Body of pancreas (tissue), 4 donors: ENCODE results near the gene MRPL30.
"Not testable (repeated sequence)": the region's sequence is repeated elsewhere in the genome, so short reads cannot be mapped to it uniquely, and the experiment has no call there.

ENCODE experiments used
- POLR2A ChIP-seq, 3 donors: fragments of 450-650 bp; IDR thresholded peaks; one replicate each; pipeline ENCODE4 v1.6.1; 2016; ENCODE audit warnings: antibody characterized with exemption in 3 of 3, mild to moderate bottlenecking in 2 of 3
- TF ChIP-seq, protein P1 (sequence below), 7 experiments: fragments of 450-650 bp in 4 of 7; fragments of 200-600 bp in 3 of 7; sonication (generic) in 3 of 7; IDR thresholded peaks; one replicate each; pipeline ENCODE4 v1.5.1; 2016 to 2019; ENCODE audit warnings: antibody characterized with exemption in 7 of 7

- TF ChIP-seq, protein P1, sequence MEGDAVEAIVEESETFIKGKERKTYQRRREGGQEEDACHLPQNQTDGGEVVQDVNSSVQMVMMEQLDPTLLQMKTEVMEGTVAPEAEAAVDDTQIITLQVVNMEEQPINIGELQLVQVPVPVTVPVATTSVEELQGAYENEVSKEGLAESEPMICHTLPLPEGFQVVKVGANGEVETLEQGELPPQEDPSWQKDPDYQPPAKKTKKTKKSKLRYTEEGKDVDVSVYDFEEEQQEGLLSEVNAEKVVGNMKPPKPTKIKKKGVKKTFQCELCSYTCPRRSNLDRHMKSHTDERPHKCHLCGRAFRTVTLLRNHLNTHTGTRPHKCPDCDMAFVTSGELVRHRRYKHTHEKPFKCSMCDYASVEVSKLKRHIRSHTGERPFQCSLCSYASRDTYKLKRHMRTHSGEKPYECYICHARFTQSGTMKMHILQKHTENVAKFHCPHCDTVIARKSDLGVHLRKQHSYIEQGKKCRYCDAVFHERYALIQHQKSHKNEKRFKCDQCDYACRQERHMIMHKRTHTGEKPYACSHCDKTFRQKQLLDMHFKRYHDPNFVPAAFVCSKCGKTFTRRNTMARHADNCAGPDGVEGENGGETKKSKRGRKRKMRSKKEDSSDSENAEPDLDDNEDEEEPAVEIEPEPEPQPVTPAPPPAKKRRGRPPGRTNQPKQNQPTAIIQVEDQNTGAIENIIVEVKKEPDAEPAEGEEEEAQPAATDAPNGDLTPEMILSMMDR (IDR thresholded peaks at IDR 0.05) = not testable (repeated sequence)
- TF ChIP-seq POLR2A (IDR thresholded peaks at IDR 0.05) = not testable (repeated sequence)
Measured at GRCh38 chr2:99233177-99233576, 52.2 kb downstream of the MRPL30 start.
